PC-3 (cell line): ENCODE data around the gene FAM229A.

Experiments used
- CTCF ChIP-seq: fragments of 300-600 bp; sonication (generic); conservative IDR thresholded peaks from 2 replicates; pipeline ENCODE4 v1.5.1; 2017; ENCODE audit warnings: antibody characterized with exemption, low read depth, mild to moderate bottlenecking, low read length
- EZH2 ChIP-seq: fragments of 300-600 bp; sonication (generic); IDR thresholded peaks from one replicate; pipeline ENCODE4 v1.6.1; 2017; ENCODE audit warnings: antibody characterized with exemption, mild to moderate bottlenecking, low read length; ENCODE audit not compliant: unreplicated experiment

GRCh38 chr1:32392325-32392724, 30.0 kb upstream of the FAM229A start:
- TF ChIP-seq CTCF (no peak), EZH2 (no peak)
